Measurements from ENCODE around the gene AWAT2.

The AWAT2 gene

GRCh38 chrX:69995362-69996112, 54.2 kb downstream of the AWAT2 start:
- no peak for DNase-seq

- no peak for DNase-seq
Observed at GRCh38 chrX:69993494-69993893, 56.2 kb downstream of the AWAT2 start.

- no peak for DNase-seq
Observed at GRCh38 chrX:69991685-69992084, 58.1 kb downstream of the AWAT2 start.

All from central memory CD4-positive, alpha-beta T cell (primary cell).